Endodermal cell (in vitro differentiated cells): ENCODE measurements around the gene SERPINB5. TPM values are rescaled to one million over a fixed set of nuclear protein-coding genes. Genes with fewer than 3 reads are reported as not detected.

Experiments
- DNase-seq: peaks from one replicate; pipeline ENCODE4 v3.0.0-alpha.2; 2017
- H3K27ac ChIP-seq: 2 replicates; pipeline ENCODE4 v1.5.1; 2013; ENCODE audit warnings: mild to moderate bottlenecking, low read depth, low read length, moderate library complexity
- H3K27me3 ChIP-seq: 2 replicates; pipeline ENCODE4 v1.6.1; 2013; ENCODE audit warnings: mild to moderate bottlenecking, low read length, moderate library complexity; ENCODE audit not compliant: insufficient read depth, control insufficient read depth, poor library complexity, severe bottlenecking
- H3K36me3 ChIP-seq: 2 replicates; pipeline ENCODE4 v1.7.0; 2013; ENCODE audit warnings: mild to moderate bottlenecking, low read length, moderate library complexity; ENCODE audit not compliant: control insufficient read depth, insufficient read depth
- H3K4me1 ChIP-seq: one replicate; pipeline ENCODE4 v1.7.0; 2013; ENCODE audit warnings: low read length; ENCODE audit not compliant: control insufficient read depth, insufficient read depth
- H3K4me3 ChIP-seq: 2 replicates; pipeline ENCODE4 v1.5.1; 2013; ENCODE audit warnings: mild to moderate bottlenecking, low read length, moderate library complexity
- H3K9ac ChIP-seq: 2 replicates; pipeline ENCODE4 v1.6.1; 2013; ENCODE audit warnings: mild to moderate bottlenecking, low read length, moderate library complexity; ENCODE audit not compliant: poor library complexity, severe bottlenecking; ENCODE audit errors: extremely low read depth
- H3K9me3 ChIP-seq: 2 replicates; pipeline ENCODE4 v1.6.1; 2013; ENCODE audit warnings: mild to moderate bottlenecking, low read length, moderate library complexity; ENCODE audit not compliant: control insufficient read depth
- H3K27ac Mint-ChIP-seq: 2 replicates; pipeline ENCODE4 v1.8.0; 2020; ENCODE audit warnings: mixed read lengths
- H3K27me3 Mint-ChIP-seq: 2 replicates; pipeline ENCODE4 v1.8.0; 2021; ENCODE audit warnings: mild to moderate bottlenecking, mixed read lengths; ENCODE audit not compliant: insufficient read depth
- H3K36me3 Mint-ChIP-seq: 2 replicates; pipeline ENCODE4 v1.8.0; 2020; ENCODE audit warnings: low read depth, mixed read lengths
- H3K4me1 Mint-ChIP-seq: 2 replicates; pipeline ENCODE4 v1.8.0; 2020; ENCODE audit warnings: mixed read lengths
- H3K4me3 Mint-ChIP-seq: 2 replicates; pipeline ENCODE4 v1.8.0; 2020; ENCODE audit warnings: mild to moderate bottlenecking, moderate library complexity, mixed read lengths
- H3K9me3 Mint-ChIP-seq: 2 replicates; pipeline ENCODE4 v1.8.0; 2020; ENCODE audit warnings: mild to moderate bottlenecking, mixed read lengths
- WGBS, 2 experiments: methylation state at CpG; one replicate each; pipeline versions ENCODE4 v1.1.5 to v1.1.7; 2013; ENCODE audit warnings: missing lambda C conversion rate in 2 of 2, mixed read lengths in 1 of 2; ENCODE audit not compliant: insufficient coverage in 1 of 2, insufficient read length in 1 of 2; 5-methylcytosine and 5-hydroxymethylcytosine counted together
- long read RNA-seq, 4 experiments: library from polyadenylated mRNA in 2 of 4; library from RNA in 1 of 4; library from capped mRNA in 1 of 4; stranded (forward) in 3 of 4; unstranded in 1 of 4; transcript quantifications; one replicate each; pipeline ENCODE4 v2.0.0, GENCODE V29; 2020 to 2021; ENCODE audit warnings: inconsistent platforms in 1 of 4
- polyA plus RNA-seq, 2 experiments: library from polyadenylated mRNA; stranded (reverse); fragments of 50-300 nt; gene quantifications; one replicate each; pipeline ENCODE4 v1.2.3, GENCODE V29; 2013
- total RNA-seq, 2 donors: library from RNA; stranded (reverse); fragmentation: NEBNext Ultra II Directional in 1 of 2; extraction: Animal tissue kit (Norgen Biotek cat#: 25700) in 1 of 2; gene quantifications; 2 replicates in 1 of 2; 3 replicates in 1 of 2; pipeline ENCODE4 v1.2.1, GENCODE V29; 2021
- TF ChIP-seq, protein P1 (sequence below): fragments of 200-600 bp; sonication (generic); conservative IDR thresholded peaks from 2 replicates; pipeline ENCODE4 v1.5.0; 2021; ENCODE audit warnings: antibody characterized with exemption, mild to moderate bottlenecking

Gene SERPINB5, protein sequence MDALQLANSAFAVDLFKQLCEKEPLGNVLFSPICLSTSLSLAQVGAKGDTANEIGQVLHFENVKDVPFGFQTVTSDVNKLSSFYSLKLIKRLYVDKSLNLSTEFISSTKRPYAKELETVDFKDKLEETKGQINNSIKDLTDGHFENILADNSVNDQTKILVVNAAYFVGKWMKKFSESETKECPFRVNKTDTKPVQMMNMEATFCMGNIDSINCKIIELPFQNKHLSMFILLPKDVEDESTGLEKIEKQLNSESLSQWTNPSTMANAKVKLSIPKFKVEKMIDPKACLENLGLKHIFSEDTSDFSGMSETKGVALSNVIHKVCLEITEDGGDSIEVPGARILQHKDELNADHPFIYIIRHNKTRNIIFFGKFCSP
- 1 to 10 TPM in 1 of 2 donors, not detected in 1; 3.3 TPM for total RNA-seq
- not detected for polyA plus RNA-seq (2013, experiment 1 of 2)
- not detected for polyA plus RNA-seq (2013, experiment 2 of 2)
- long read RNA-seq, experiment 1: 0 reads
- long read RNA-seq, experiment 2, partial matches to known transcripts: 0 of 1 reads
- long read RNA-seq, experiment 2, other reads (novel, unspliced or antisense): 0 of 1 reads
- long read RNA-seq, experiment 3, transcript SERPINB5-201 (7 exons, 2,783 nt): major isoform, 41 of 41 reads
- long read RNA-seq, experiment 3, partial matches to known transcripts: 0 of 41 reads
- long read RNA-seq, experiment 3, other reads (novel, unspliced or antisense): 0 of 41 reads
- long read RNA-seq, experiment 4: 0 reads

DNA sequence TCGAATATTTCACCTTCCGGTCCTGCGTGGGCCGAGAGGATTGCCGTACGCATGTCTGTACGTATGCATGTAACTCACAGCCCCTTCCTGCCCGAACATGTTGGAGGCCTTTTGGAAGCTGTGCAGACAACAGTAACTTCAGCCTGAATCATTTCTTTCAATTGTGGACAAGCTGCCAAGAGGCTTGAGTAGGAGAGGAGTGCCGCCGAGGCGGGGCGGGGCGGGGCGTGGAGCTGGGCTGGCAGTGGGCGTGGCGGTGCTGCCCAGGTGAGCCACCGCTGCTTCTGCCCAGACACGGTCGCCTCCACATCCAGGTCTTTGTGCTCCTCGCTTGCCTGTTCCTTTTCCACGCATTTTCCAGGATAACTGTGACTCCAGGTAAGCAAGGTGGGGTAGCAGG lies at the start of gene SERPINB5:
TSS of gene SERPINB5 (plus strand) at position 291 of the 400 bp plus-strand sequence. CDS start 7,471 bp downstream, outside the sequence.
- Histone ChIP-seq H3K4me1 (peaks cover 2% of the 10 kb centered on the region), H3K36me3 (no peaks in the 10 kb centered on the region), H3K27me3 (no peaks in the 10 kb centered on the region), H3K9ac (no peak within 1 kb of the TSS), H3K9me3 (no peaks in the 10 kb centered on the region), H3K4me3 (no peak within 1 kb of the TSS), H3K27ac (no peak within 1 kb of the TSS)
- H3K27ac Mint-ChIP-seq: peak within 1 kb of the TSS; percentile 23
- H3K36me3 Mint-ChIP-seq: no peaks in the 10 kb centered on the region
- peaks cover 7% of the 10 kb centered on the region for H3K4me1 Mint-ChIP-seq
- TF ChIP-seq, protein P1, sequence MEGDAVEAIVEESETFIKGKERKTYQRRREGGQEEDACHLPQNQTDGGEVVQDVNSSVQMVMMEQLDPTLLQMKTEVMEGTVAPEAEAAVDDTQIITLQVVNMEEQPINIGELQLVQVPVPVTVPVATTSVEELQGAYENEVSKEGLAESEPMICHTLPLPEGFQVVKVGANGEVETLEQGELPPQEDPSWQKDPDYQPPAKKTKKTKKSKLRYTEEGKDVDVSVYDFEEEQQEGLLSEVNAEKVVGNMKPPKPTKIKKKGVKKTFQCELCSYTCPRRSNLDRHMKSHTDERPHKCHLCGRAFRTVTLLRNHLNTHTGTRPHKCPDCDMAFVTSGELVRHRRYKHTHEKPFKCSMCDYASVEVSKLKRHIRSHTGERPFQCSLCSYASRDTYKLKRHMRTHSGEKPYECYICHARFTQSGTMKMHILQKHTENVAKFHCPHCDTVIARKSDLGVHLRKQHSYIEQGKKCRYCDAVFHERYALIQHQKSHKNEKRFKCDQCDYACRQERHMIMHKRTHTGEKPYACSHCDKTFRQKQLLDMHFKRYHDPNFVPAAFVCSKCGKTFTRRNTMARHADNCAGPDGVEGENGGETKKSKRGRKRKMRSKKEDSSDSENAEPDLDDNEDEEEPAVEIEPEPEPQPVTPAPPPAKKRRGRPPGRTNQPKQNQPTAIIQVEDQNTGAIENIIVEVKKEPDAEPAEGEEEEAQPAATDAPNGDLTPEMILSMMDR: no peak
- WGBS, 2 experiments: 95 to 96% methylated on average over 15 to 21 of the region's 21 CpGs
- peak; percentile 89 for DNase-seq
- peak within 1 kb of the TSS; percentile 52 for H3K4me3 Mint-ChIP-seq
- no peaks in the 10 kb centered on the region for H3K9me3 Mint-ChIP-seq
- no peaks in the 10 kb centered on the region for H3K27me3 Mint-ChIP-seq

DNA sequence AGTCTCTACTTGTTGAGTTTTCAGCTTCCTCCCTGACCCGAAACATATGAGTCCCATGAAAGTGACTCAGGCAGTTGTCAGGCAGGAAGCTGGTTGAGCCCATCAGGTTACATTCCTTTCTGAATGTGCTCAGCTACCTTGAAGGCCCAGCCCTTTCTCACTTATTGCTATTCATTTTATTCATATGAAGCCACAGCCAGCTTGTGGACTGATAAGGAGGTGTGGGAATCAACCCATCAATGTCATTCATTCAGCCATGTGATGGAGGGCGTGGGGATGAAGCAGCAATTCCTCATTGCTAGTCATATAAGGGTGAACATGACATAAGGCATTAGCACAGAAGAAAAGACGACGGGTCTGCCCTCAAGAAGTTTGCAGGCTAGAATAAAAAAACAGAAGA lies 49.2 kb upstream of the SERPINB5 start:
- Histone ChIP-seq H3K4me3 (no peak overlapping the region), H3K36me3 (no peaks in the 10 kb centered on the region), H3K9me3 (no peaks in the 10 kb centered on the region), H3K9ac (no peak overlapping the region), H3K4me1 (no peaks in the 10 kb centered on the region), H3K27me3 (peaks cover 12% of the 10 kb centered on the region), H3K27ac (no peak overlapping the region)
- Mint-ChIP-seq H3K9me3 (no peaks in the 10 kb centered on the region), H3K27me3 (no peaks in the 10 kb centered on the region), H3K36me3 (no peaks in the 10 kb centered on the region), H3K27ac (no peak overlapping the region), H3K4me3 (no peak overlapping the region), H3K4me1 (peaks cover 8% of the 10 kb centered on the region)
- WGBS, 2 experiments: 95 to 100% methylated on average over 4 of the region's 4 CpGs
- TF ChIP-seq, protein P1: no peak
- peak; percentile 60 for DNase-seq

DNA sequence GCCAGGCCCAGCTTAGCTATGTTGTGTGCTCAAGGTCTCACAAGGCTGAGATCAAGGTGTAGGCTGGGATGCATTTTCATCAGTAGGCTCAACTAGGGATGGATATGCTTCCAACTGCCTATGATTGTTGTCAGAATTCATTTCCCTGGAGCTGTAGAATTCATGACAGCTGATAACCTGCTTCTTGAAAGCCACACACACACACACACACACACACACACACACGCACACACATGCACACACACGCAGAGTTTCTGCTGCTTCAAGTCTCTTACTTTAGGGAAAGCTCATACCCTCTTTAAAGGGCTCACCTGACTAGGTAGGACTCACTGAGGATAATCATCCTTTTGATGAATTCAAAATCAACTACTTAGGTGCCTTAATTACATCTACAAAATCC lies 46.2 kb upstream of the SERPINB5 start:
- Mint-ChIP-seq H3K9me3 (no peaks in the 10 kb centered on the region), H3K4me1 (peaks cover 2% of the 10 kb centered on the region), H3K27ac (no peak overlapping the region), H3K27me3 (no peaks in the 10 kb centered on the region), H3K36me3 (no peaks in the 10 kb centered on the region), H3K4me3 (no peak overlapping the region)
- H3K9ac ChIP-seq: no peak overlapping the region
- WGBS, 2 experiments: 40 to 81% methylated on average over 1 to 2 of the region's 2 CpGs
- H3K4me1 ChIP-seq: no peaks in the 10 kb centered on the region
- TF ChIP-seq, protein P1: no peak
- peaks cover 12% of the 10 kb centered on the region for H3K27me3 ChIP-seq
- no peak overlapping the region for H3K4me3 ChIP-seq
- H3K36me3 ChIP-seq: no peaks in the 10 kb centered on the region
- H3K27ac ChIP-seq: no peak overlapping the region
- no peak for DNase-seq
- H3K9me3 ChIP-seq: no peaks in the 10 kb centered on the region
